ENCODE measurements around the gene AKAP1. TPM values are rescaled to one million over a fixed set of nuclear protein-coding genes. Genes with fewer than 3 reads are reported as not detected.

Gene AKAP1
- total RNA-seq, 2 experiments from 2014 or later: 20.3 to 23.1 TPM

GRCh38 chr17:57075785-57076184, 9.3 kb upstream of the AKAP1 start:
- ATAC-seq (ENCODE audit: poor library complexity): no peak
- DNase-seq: no peak
- no peaks in the 10 kb centered on the region for H3K4me1 ChIP-seq (ENCODE audit: insufficient read depth, low read length)
- ChIA-PET CTCF (no interaction called here), POLR2A (no interaction called here)
- intact Hi-C loops (cut with DNase I, micrococcal nuclease): no loop called here
- Mint-ChIP-seq H3K9me3 (no peaks in the 10 kb centered on the region), H3K4me3 (no peak overlapping the region), H3K36me3 (ENCODE audit: low read depth) (no peaks in the 10 kb centered on the region), H3K27ac (no peak overlapping the region), H3K4me1 (ENCODE audit: low read depth) (no peaks in the 10 kb centered on the region), H3K27me3 (peaks cover 22% of the 10 kb centered on the region)
- H3K27me3 ChIP-seq (ENCODE audit: control insufficient read depth in 1 of 2, insufficient read depth in 2 of 2, low read length in 2 of 2): no peaks in the 10 kb centered on the region
- TF ChIP-seq CTCF (IDR thresholded peaks at IDR 0.05): no peak
- H3K36me3 ChIP-seq (ENCODE audit: insufficient read depth, low read length): no peaks in the 10 kb centered on the region
- H3K9me3 ChIP-seq (ENCODE audit: control insufficient read depth in 1 of 2, insufficient read depth in 1 of 2, low read length in 2 of 2): no peaks in the 10 kb centered on the region
- H3K4me3 ChIP-seq (ENCODE audit: low read length): no peak overlapping the region
- no peak overlapping the region for H3K27ac ChIP-seq (ENCODE audit: low read depth in 1 of 2, low read length in 2 of 2)

- Mint-ChIP-seq H3K27ac (no peak overlapping the region), H3K9me3 (no peaks in the 10 kb centered on the region), H3K27me3 (peaks cover 20% of the 10 kb centered on the region), H3K36me3 (ENCODE audit: low read depth) (no peaks in the 10 kb centered on the region), H3K4me3 (no peak overlapping the region), H3K4me1 (ENCODE audit: low read depth) (no peaks in the 10 kb centered on the region)
- Histone ChIP-seq H3K36me3 (ENCODE audit: insufficient read depth, low read length) (no peaks in the 10 kb centered on the region), H3K27ac (ENCODE audit: low read depth in 1 of 2, low read length in 2 of 2) (no peak overlapping the region), H3K9me3 (ENCODE audit: control insufficient read depth in 1 of 2, insufficient read depth in 1 of 2, low read length in 2 of 2) (no peaks in the 10 kb centered on the region), H3K4me3 (ENCODE audit: low read length) (no peak overlapping the region), H3K4me1 (ENCODE audit: insufficient read depth, low read length) (no peaks in the 10 kb centered on the region), H3K27me3 (ENCODE audit: control insufficient read depth in 1 of 2, insufficient read depth in 2 of 2, low read length in 2 of 2) (no peaks in the 10 kb centered on the region)
- ChIA-PET POLR2A (no interaction called here), CTCF (no interaction called here)
- intact Hi-C loops (cut with DNase I, micrococcal nuclease): no loop called here
- no peak for TF ChIP-seq CTCF (IDR thresholded peaks at IDR 0.05)
- ATAC-seq (ENCODE audit: poor library complexity): no peak
- no peak for DNase-seq
Measured at GRCh38 chr17:57077000-57077399, 8.0 kb upstream of the AKAP1 start.

GRCh38 chr17:57078274-57078673, 6.8 kb upstream of the AKAP1 start:
- no peaks in the 10 kb centered on the region for H3K4me1 Mint-ChIP-seq (ENCODE audit: low read depth)
- H3K27me3 Mint-ChIP-seq: peaks cover 13% of the 10 kb centered on the region
- ChIA-PET CTCF (no interaction called here), POLR2A (no interaction called here)
- H3K36me3 ChIP-seq (ENCODE audit: insufficient read depth, low read length): no peaks in the 10 kb centered on the region
- no peaks in the 10 kb centered on the region for H3K36me3 Mint-ChIP-seq (ENCODE audit: low read depth)
- no peaks in the 10 kb centered on the region for H3K4me1 ChIP-seq (ENCODE audit: insufficient read depth, low read length)
- no peak for ATAC-seq (ENCODE audit: poor library complexity)
- intact Hi-C loops (cut with DNase I, micrococcal nuclease): no loop called here
- H3K27ac Mint-ChIP-seq: no peak overlapping the region
- DNase-seq: no peak
- no peak overlapping the region for H3K4me3 Mint-ChIP-seq
- H3K27me3 ChIP-seq (ENCODE audit: control insufficient read depth in 1 of 2, insufficient read depth in 2 of 2, low read length in 2 of 2): no peaks in the 10 kb centered on the region
- no peak overlapping the region for H3K4me3 ChIP-seq (ENCODE audit: low read length)
- no peak for TF ChIP-seq CTCF (IDR thresholded peaks at IDR 0.05)
- no peaks in the 10 kb centered on the region for H3K9me3 ChIP-seq (ENCODE audit: control insufficient read depth in 1 of 2, insufficient read depth in 1 of 2, low read length in 2 of 2)
- no peak overlapping the region for H3K27ac ChIP-seq (ENCODE audit: low read depth in 1 of 2, low read length in 2 of 2)
- H3K9me3 Mint-ChIP-seq: no peaks in the 10 kb centered on the region

Measured in CD4-positive, alpha-beta T cell (primary cell).